WI38 (cell line): ENCODE results near the gene ZDHHC8.

Source experiments
- H3K4me3 ChIP-seq: 2 replicates; pipeline ENCODE4 v1.5.1; 2011; ENCODE audit warnings: low read depth, mild to moderate bottlenecking, control low read depth, low read length
- CTCF ChIP-seq: IDR thresholded peaks from 2 replicates; pipeline ENCODE4 v1.5.1; 2012; ENCODE audit warnings: low read depth, mild to moderate bottlenecking, control low read depth, low read length

Gene ZDHHC8

GRCh38 chr22:20111689-20112622, 19.6 kb upstream of the ZDHHC8 start:
- no peak for TF ChIP-seq CTCF
- H3K4me3 ChIP-seq: no peak overlapping the region

- TF ChIP-seq CTCF: no peak
- H3K4me3 ChIP-seq: no peak overlapping the region
Measured at GRCh38 chr22:20112623-20113511, 18.7 kb upstream of the ZDHHC8 start.

GRCh38 chr22:20113551-20114310, 17.9 kb upstream of the ZDHHC8 start:
- no peak for TF ChIP-seq CTCF
- H3K4me3 ChIP-seq: no peak overlapping the region

GRCh38 chr22:20114506-20115475, 16.8 kb upstream of the ZDHHC8 start:
- no peak for TF ChIP-seq CTCF
- H3K4me3 ChIP-seq: no peak overlapping the region

GRCh38 chr22:20115691-20116375, 15.8 kb upstream of the ZDHHC8 start, which contains the start of gene RANBP1:
Gene RANBP1, plus strand, starts transcription at chr22:20116104. Its CDS starts 81 bp downstream, at chr22:20116185.
- peak within 1 kb of the TSS; percentile 86 for H3K4me3 ChIP-seq
- no peak for TF ChIP-seq CTCF
